Upper lobe of left lung (tissue), 6 donors: Measurements from ENCODE around the gene LRRC3C. TPM values are rescaled to one million over a fixed set of nuclear protein-coding genes. Genes with fewer than 3 reads are reported as not detected.
A peak's percentile ranks its signal among the peaks of the same experiment; 100 is the strongest.

Experiments used
- ATAC-seq, 2 donors: fragments of 200-7000 bp; cut with Tn5 transposase; one replicate each; pipeline ENCODE4 v1.9.1; 2022; ENCODE audit warnings: mild to moderate bottlenecking in 2 of 2, moderate library complexity in 2 of 2; ENCODE audit not compliant: low FRiP score in 2 of 2
- DNase-seq, 2 donors: peaks; one replicate each; pipeline ENCODE4 v3.0.0-alpha.2; 2019 to 2020
- H3K27ac ChIP-seq, 4 donors: fragments of 200-600 bp; sonication (generic); one replicate each; pipeline ENCODE4 v1.5.1; 2016 to 2019
- H3K27me3 ChIP-seq, 4 donors: fragments of 200-600 bp; sonication (generic); one replicate each; pipeline ENCODE4 v1.5.1; 2017 to 2019
- H3K36me3 ChIP-seq, 4 donors: fragments of 200-600 bp; sonication (generic); one replicate each; pipeline ENCODE4 v1.5.1; 2016 to 2019
- H3K4me1 ChIP-seq, 4 donors: fragments of 200-600 bp; sonication (generic); one replicate each; pipeline ENCODE4 v1.5.1; 2018 to 2019
- H3K4me3 ChIP-seq, 4 donors: fragments of 200-600 bp; sonication (generic); one replicate each; pipeline ENCODE4 v1.5.1; 2017 to 2019; ENCODE audit warnings: mild to moderate bottlenecking in 2 of 4, moderate library complexity in 1 of 4
- H3K9me3 ChIP-seq, 4 donors: fragments of 200-600 bp; sonication (generic); one replicate each; pipeline ENCODE4 v1.5.1; 2018 to 2019
- CTCF ChIP-seq, 6 experiments: fragments of 450-650 bp in 4 of 6; fragments of 200-600 bp in 2 of 6; sonication (generic) in 2 of 6; IDR thresholded peaks; one replicate each; pipeline ENCODE4 v1.5.1; 2016 to 2019; ENCODE audit warnings: antibody characterized with exemption in 6 of 6
- EP300 ChIP-seq, 4 donors: sonication (generic); formaldehyde crosslinking; IDR thresholded peaks; one replicate each; pipeline ENCODE4 v1.5.1; 2017; ENCODE audit warnings: antibody characterized with exemption in 4 of 4, control low read depth in 2 of 4
- POLR2A ChIP-seq, 4 donors: fragments of 450-650 bp; IDR thresholded peaks; one replicate each; pipeline ENCODE4 v1.5.1; 2016 to 2017; ENCODE audit warnings: antibody characterized with exemption in 4 of 4, mild to moderate bottlenecking in 2 of 4
- POLR2AphosphoS5 ChIP-seq, 2 donors: sonication (generic); formaldehyde crosslinking; IDR thresholded peaks; one replicate each; pipeline ENCODE4 v1.5.1; 2017; ENCODE audit warnings: antibody characterized with exemption in 2 of 2
- WGBS, 2 donors: methylation state at CpG; one replicate each; pipeline ENCODE4 v1.1.5; 2017 to 2018; 5-methylcytosine and 5-hydroxymethylcytosine counted together
- total RNA-seq, 6 donors: library from RNA; depleted of rRNA in 4 of 6; stranded (reverse); fragments of >200 nt in 4 of 6; gene quantifications; one replicate each; pipeline versions ENCODE4 v1.1.0 to v1.2.1, GENCODE V29; 2016 to 2021
- donor health status: DM: no; HTN: no; CAD: no; lungs with moderate emphysema.
- donor health status: DM: no; HTN: yes; CAD: no; lungs with severe emphysema.

LRRC3C gene
- total RNA-seq, 6 donors from 2014 or later: not detected

- no peaks in the 10 kb centered on the region for H3K9me3 ChIP-seq
- peak overlapping the region in 2 of 4 donors; percentile 10 to 47 for H3K27ac ChIP-seq
- ATAC-seq: no peak
- 62% methylated on average over 6 of the region's 6 CpGs for WGBS, 2 donors
- no peak for DNase-seq
- H3K4me1 ChIP-seq: peaks cover 0 to 10% (median 1%) of the 10 kb centered on the region in 4 donors
- H3K27me3 ChIP-seq: no peaks in the 10 kb centered on the region
- H3K36me3 ChIP-seq: no peaks in the 10 kb centered on the region
- no peak overlapping the region for H3K4me3 ChIP-seq
- TF ChIP-seq EP300 (IDR thresholded peaks at IDR 0.05): no peak
- no peak for TF ChIP-seq POLR2AphosphoS5 (IDR thresholded peaks at IDR 0.05)
- no peak for TF ChIP-seq CTCF (IDR thresholded peaks at IDR 0.05)
- TF ChIP-seq POLR2A (IDR thresholded peaks at IDR 0.05): no peak
Measured at GRCh38 chr17:39966771-39967170, 39.2 kb downstream of the LRRC3C start.

- no peak for DNase-seq
- no peak for TF ChIP-seq POLR2AphosphoS5 (IDR thresholded peaks at IDR 0.05)
- no peak for TF ChIP-seq CTCF (IDR thresholded peaks at IDR 0.05)
- no peak for TF ChIP-seq EP300 (IDR thresholded peaks at IDR 0.05)
- no peak for TF ChIP-seq POLR2A (IDR thresholded peaks at IDR 0.05)
- Histone ChIP-seq H3K4me3 (no peak overlapping the region), H3K9me3 (no peaks in the 10 kb centered on the region), H3K27ac (no peak overlapping the region), H3K4me1 (peaks cover 0 to 10% (median 1%) of the 10 kb centered on the region in 4 donors), H3K36me3 (no peaks in the 10 kb centered on the region), H3K27me3 (no peaks in the 10 kb centered on the region)
- no peak for ATAC-seq
- WGBS, 2 donors: 70 to 91% methylated on average over 2 of the region's 2 CpGs
Measured at GRCh38 chr17:39968761-39969160, 41.2 kb downstream of the LRRC3C start.

- Histone ChIP-seq H3K4me1 (peaks cover 0 to 10% (median 1%) of the 10 kb centered on the region in 4 donors), H3K9me3 (no peaks in the 10 kb centered on the region), H3K4me3 (no peak overlapping the region), H3K27ac (no peak overlapping the region), H3K36me3 (no peaks in the 10 kb centered on the region), H3K27me3 (no peaks in the 10 kb centered on the region)
- no peak for TF ChIP-seq EP300 (IDR thresholded peaks at IDR 0.05)
- no peak for TF ChIP-seq POLR2AphosphoS5 (IDR thresholded peaks at IDR 0.05)
- TF ChIP-seq POLR2A (IDR thresholded peaks at IDR 0.05): no peak
- no peak for TF ChIP-seq CTCF (IDR thresholded peaks at IDR 0.05)
- no peak for DNase-seq
- no peak for ATAC-seq
- WGBS, 2 donors: 68 to 69% methylated on average over 6 of the region's 6 CpGs
Measured at GRCh38 chr17:39969375-39969774, 41.8 kb downstream of the LRRC3C start.

- Histone ChIP-seq H3K4me3 (no peak overlapping the region), H3K9me3 (no peaks in the 10 kb centered on the region), H3K27me3 (no peaks in the 10 kb centered on the region), H3K4me1 (peaks cover 0 to 10% (median 1%) of the 10 kb centered on the region in 4 donors), H3K36me3 (no peaks in the 10 kb centered on the region), H3K27ac (no peak overlapping the region)
- DNase-seq (no peak), ATAC-seq (no peak)
- TF ChIP-seq EP300 (IDR thresholded peaks at IDR 0.05) (no peak), POLR2A (IDR thresholded peaks at IDR 0.05) (no peak), POLR2AphosphoS5 (IDR thresholded peaks at IDR 0.05) (no peak), CTCF (IDR thresholded peaks at IDR 0.05) (no peak)
- 52 to 53% methylated on average over 7 of the region's 7 CpGs for WGBS, 2 donors
Measured at GRCh38 chr17:39970157-39970692, 42.7 kb downstream of the LRRC3C start.

- Histone ChIP-seq H3K9me3 (no peaks in the 10 kb centered on the region), H3K27ac (no peak overlapping the region), H3K27me3 (no peaks in the 10 kb centered on the region), H3K36me3 (no peaks in the 10 kb centered on the region), H3K4me1 (peaks cover 0 to 10% (median 1%) of the 10 kb centered on the region in 4 donors), H3K4me3 (no peak overlapping the region)
- 79 to 91% methylated on average over 4 of the region's 4 CpGs for WGBS, 2 donors
- no peak for DNase-seq
- ATAC-seq: no peak
- TF ChIP-seq EP300 (IDR thresholded peaks at IDR 0.05) (no peak), POLR2AphosphoS5 (IDR thresholded peaks at IDR 0.05) (no peak), CTCF (IDR thresholded peaks at IDR 0.05) (no peak), POLR2A (IDR thresholded peaks at IDR 0.05) (no peak)
Measured at GRCh38 chr17:39971076-39971603, 43.6 kb downstream of the LRRC3C start.
